CD4-positive, alpha-beta T cell treated with Interleukin-15 for 1 hour (primary cell): ENCODE results near the gene GPI.

Experiments
- DNase-seq: peaks from one replicate; pipeline ENCODE4 v3.0.0-alpha.2; 2020

The GPI gene

DNA sequence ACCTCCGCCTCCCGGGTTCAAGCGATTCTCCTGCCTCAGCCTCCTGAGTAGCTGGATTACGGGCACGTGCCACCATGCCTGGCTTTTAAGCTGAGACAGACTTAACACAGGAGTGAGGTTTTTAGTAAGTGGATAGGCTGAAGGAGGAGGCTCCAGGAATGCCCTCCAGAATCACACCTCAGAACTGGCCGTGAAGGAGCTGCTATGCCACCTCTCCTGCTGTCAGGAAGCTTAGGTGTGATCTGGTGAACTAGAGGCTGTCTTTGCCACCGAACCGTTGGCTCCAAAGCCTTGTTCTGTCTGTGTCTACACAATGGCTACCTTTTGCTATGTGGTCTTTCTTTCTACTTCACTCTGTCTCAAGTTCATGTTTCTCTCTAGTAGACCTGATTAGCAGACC lies 43.4 kb downstream of the GPI start:
- DNase-seq: no peak

DNA sequence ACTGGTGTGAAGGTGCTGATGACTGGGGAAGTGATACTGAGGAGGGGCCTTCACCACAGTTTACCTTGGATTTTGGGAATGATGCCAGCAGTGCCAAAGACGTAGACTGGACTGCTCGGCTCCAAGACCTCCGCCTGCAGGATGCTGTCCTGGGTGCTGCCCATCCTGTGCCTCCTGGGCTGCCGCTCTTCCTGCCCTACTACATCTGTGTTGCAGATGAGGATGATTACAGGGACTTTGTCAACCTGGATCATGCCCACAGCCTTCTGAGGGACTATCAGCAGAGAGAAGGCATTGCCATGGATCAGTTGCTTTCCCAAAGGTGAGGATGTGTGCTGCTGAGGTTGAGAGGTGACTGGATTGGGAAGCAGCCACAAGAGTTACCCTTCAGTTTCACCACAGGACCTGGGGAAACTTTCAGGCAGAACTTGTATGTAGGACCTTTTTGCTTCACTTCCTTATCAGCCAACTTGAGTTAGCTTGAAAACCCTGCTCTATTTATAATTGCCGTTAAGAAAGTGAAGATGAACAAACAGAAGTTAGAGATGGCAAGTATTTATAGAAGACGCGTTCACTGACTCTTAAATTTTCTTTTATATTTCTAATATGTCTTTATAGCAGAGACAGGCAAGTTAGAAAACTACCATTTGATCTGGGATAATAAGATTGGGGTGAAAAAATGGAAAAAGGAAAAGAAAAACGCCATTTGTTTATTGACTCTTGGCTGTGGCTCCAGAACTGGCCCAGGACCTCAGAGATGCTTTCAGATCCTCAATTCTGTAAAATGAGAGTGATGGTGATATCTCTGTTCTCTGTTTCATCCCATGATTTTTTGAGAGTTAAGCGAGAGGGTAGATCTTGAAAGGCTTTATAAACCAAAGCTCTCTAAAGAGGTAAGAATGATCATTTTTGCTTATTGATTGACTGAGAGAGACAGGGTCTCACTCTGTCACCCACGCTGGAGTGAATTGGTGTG lies 44.5 kb downstream of the GPI start:
- no peak for DNase-seq

DNA sequence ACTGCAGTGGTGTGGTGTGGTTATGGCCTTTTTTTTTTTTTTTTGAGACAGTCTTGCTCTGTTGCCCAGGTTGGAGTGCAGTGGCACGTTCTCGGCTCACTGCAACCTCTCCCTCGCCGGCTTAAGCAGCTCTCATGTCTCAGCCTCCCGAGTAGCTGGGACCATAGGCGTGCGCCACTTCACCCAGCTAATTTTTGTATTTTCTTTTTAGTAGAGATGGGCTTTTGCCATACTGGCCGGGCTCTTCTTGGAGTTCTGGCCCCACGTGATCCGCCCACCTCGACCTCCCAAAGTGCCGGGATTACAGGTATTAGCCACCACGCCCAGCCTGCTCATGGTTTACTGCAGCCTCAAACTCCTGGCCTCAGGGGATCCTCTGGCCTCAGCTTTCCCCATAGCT lies 46.2 kb downstream of the GPI start:
- DNase-seq: no peak

DNA sequence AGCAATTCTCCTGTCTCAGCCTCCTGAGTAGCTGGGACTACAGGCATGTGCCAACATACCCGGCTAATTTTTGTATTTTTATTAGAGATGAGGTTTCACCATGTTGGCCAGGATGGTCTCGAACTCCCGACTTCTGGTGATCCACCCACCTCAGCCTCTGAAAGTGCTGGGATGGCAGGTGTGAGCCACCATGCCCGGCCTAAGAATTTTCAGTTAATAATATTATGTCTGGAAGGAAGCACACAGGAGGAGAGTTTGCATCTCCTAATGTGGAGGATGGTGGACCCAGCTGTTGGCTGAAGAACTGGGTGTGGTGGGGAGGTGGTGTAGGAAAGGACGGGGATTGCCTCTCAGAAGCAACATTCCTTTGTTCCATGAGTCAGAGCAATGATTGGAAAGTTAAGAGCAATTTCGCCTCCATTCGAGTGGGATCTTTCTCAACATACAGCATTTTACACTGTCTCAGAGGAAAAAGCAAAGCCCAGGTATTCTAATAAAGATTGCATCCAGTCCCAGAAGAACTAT lies 51.1 kb downstream of the GPI start:
- DNase-seq: no peak

DNA sequence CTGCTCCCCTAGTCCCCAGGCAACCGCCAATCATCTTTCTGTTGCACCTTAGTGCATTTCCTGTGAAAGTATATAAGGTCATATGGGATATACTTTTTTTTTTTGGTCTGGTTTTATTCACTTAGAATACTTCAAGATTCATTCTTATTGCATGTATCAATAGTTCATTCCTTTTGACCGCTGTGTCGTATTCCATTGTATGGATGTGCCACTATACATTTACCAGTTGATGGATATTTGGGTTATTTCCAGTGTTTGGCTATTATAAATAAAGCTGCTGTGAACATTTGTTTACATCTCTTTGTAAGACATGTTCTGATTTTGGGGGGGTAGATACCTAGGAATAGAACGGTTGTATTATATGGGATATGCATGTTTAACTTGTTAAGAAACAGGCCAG lies 53.3 kb downstream of the GPI start:
- no peak for DNase-seq

DNA sequence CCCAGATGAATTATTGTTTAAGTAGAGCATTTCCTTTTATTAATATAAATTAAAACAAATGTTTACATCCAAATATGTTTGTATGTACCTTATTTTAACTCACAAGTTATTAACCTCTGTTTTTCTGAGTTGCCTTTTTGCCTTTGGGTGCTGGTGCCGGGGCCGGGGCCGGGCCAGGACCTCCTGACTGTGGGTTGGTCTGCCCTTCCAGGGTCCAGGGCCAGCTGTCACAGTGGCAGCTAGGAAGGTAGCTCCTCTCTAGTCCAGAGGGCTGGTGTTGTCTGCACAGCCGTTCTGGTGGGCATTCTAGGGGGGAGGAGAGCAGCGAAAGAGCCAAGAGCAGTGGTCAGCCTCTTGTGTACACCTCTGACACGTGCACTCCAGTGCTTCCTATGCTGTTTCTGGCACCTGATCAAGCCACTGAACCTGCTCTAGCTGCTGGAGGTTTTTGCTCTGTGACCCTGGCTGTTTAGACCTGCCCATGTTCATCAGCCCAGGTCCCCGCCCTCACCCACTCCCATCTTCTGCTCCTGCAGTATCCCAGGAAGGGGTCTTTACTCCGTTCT lies 61.2 kb downstream of the GPI start:
- DNase-seq: no peak

DNA sequence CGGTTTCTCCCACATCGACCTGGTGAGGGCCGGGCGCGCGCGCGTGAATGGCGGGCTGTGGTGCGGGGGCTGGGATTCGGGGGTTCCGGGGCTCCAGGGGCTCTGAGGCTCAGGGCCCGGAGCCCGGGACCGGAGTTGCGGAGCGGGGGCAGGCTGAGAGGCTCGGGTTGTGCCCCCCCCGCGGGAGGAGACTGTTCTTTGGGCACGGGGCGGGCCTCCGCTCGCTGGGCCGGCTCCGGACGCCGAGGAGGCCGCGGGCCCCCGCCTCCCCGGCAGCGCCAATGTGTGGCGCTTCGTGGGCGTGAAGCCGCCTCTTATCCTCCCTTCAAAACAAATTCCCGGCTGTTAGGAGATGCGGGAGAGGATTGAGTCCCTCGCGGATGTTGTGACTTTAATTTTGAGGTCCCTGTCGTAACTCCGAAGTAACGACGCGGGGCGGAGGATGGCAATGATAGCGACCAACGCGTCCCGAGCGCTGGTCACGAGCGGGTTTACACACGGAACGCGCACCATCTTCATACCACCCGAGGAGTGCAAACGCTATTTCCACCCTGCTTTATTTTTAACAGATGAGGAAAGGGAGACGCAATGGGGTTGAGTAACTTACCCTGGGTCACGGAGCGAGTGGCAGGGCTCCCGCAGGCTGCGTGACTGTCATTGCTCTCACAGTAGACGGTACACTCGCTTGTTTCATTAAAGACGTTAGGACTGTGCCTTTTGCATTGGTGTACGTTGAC lies 63.7 kb downstream of the GPI start:
- DNase-seq: peak; percentile 30

DNA sequence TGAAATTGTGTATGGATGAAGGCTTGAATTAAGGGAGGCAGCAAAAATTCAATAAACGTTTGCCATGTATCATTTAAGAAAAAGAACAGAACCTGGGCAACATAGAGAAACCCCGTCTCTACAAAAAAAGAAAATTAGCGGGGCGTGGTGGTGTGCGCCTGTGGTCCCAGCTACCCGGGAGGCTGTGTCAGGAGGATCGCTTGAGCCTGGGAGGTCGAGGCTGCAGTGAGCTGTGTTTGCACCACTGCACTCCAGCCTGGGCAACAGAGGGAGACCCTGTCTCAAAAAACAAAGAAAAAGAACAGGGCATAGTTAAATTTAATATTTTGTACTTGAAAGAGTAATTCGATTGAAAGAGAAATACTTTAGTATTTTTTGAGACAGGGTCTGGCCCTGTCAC lies 64.6 kb downstream of the GPI start:
- DNase-seq: no peak

DNA sequence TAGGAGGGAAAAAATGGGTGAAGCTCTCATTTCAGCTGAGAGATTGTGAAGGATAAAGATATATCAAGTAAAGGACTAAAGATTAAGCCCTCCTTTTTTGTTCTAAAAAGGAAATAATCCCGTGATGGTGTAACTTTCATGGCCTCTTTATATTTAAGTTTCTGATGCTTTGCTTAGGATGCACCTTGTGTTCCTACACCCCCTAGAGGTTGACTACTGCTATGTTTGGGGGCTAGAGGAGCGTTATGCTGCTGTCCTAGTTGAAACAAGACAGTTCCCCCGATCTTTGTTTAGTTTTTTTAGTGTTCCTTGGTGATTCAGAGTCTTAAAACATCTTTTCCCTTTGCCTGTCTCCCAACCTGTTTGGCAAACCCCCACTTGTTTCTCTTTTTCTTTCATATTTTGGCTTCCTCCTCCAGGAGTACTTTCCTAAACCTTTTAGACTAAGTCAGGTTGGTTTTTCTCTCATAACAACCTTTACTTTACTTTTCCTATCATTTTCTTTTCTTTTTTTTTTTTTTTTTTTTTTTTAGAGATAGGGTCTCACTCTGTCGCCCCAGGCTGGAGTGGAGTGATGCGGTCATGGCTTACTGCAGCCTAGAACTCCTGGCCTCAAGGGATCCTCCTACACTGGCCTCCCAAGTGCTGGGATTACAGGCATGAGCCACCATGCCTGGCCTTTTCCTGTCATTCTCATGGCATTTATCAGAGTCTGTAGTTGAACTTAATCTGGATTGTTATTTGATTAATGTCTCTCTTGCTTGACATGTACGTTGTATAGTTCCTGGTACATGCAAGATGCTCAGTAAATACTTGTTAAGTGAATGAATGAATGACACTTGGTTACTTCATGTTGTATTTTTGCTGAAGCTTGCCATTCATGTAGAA lies 66.0 kb downstream of the GPI start:
- peak; percentile 48 for DNase-seq

DNA sequence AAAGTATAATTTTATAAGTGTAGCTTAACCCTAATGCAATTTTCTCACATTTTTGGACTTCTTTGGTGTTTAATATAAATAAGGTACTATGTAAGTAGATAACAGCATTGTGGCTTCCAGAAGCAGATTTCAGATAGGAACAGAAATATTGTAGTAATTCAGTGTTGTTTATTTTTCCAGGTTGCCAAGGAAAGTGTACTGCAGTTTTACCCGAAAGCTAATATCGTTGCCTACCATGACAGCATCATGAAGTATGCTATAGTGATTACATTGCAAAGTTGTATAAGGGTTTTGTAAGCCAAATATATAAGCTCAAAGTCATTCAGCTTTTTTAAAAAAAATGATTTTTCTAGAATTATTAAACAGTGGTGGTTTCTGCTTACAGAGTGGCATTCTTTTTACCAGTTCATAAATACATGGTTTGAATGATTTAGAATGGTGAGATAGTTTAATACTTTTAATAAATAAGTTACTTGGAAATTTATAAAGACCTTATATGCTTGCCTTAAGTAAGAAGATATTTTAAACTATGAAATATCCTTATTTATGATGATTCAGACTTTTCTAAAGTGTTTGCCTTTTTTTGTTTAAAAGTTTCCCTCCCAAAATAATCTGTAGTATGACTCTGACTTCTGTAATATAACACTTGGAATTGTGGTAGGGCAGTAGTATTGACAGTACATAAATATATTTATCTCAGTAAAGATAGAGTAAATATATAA lies 66.8 kb downstream of the GPI start:
- DNase-seq: no peak

DNA sequence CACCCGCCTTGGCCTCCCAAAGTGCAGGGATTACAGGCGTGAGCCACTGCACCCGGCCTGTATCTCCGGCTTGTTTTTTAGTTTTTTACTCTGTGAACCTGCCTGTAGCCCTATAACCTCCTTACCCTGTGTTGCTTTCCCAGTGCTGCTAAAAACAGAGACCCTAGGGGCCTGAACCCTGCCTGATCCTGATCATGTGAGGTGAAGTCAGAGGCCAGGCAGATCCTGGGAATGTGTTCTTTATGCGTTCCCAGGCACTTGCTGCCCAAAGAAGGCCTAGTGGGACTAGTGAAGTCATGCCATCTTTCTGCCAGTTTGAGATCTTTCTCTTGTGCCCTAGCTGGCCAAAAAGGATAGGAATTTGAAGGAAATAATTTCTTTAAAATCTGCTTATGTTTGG lies 67.8 kb downstream of the GPI start:
- DNase-seq: no peak

DNA sequence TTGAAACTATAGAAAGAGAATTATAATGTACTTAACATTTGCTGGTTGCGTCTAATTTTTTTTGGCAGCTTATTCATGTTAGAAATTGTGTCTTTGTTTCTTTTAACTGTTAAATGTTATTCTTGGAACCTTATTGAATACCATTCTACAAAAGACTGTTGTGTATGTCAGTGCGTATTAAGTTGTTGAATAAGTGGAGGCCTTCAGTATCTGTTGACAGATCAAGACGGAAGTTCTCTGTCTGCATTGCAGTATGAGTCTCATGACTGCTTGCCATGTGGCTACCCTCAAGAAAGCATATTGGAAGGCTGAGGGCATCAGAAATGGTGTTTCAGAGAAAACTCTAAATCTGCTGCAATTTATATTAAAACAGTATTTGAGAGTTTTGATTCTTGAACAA lies 71.7 kb downstream of the GPI start:
- no peak for DNase-seq

DNA sequence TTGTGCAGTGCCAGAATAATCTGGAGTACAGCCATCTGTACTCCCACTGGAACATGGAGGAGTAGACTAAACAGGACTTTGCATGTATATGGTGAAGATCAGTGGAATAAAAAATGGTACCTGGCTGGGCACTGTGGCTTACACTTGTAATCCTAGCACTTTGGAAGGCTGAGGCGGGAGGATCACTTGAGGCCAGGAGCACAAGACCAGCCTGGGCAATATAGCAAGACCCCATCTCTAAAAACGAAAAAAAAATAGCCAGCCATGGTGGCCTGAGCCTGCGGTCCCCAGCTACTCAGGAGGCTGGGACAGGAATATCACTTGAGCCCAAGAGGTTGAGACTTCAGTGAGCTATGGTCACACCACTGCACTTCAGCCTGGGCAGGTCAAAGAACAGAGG lies 83.2 kb downstream of the GPI start:
- no peak for DNase-seq
